ENCODE results near the gene ZNF300. TPM values are rescaled to one million over a fixed set of nuclear protein-coding genes. Genes with fewer than 3 reads are reported as not detected.
A peak's percentile ranks its signal among the peaks of the same experiment; 100 is the strongest.
"Not testable (repeated sequence)": the region's sequence is repeated elsewhere in the genome, so short reads cannot be mapped to it uniquely, and the experiment has no call there.

ZNF300 gene
- total RNA-seq, 1 donor from 2014 or later = 18.6 TPM

DNA sequence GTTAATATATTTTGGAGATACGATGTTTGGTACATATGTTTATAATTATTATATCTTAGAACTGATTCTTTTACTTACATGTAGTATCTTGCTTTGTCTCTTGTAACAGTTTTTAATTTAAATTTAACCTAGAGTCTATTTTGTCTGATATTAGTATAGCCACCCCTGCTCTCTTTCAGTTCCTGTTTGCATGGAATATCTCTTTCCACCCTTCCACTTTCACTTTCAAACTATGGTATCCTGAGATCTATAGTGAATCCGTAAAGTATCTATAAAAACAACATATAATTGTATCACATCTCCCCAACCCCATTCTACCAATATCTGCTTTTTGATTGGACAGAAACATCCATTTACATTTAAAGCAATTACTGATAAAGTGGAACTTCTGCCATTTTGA is 51.2 kb downstream of the ZNF300 start:
- TF ChIP-seq, protein P1, sequence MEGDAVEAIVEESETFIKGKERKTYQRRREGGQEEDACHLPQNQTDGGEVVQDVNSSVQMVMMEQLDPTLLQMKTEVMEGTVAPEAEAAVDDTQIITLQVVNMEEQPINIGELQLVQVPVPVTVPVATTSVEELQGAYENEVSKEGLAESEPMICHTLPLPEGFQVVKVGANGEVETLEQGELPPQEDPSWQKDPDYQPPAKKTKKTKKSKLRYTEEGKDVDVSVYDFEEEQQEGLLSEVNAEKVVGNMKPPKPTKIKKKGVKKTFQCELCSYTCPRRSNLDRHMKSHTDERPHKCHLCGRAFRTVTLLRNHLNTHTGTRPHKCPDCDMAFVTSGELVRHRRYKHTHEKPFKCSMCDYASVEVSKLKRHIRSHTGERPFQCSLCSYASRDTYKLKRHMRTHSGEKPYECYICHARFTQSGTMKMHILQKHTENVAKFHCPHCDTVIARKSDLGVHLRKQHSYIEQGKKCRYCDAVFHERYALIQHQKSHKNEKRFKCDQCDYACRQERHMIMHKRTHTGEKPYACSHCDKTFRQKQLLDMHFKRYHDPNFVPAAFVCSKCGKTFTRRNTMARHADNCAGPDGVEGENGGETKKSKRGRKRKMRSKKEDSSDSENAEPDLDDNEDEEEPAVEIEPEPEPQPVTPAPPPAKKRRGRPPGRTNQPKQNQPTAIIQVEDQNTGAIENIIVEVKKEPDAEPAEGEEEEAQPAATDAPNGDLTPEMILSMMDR (IDR thresholded peaks at IDR 0.05; ENCODE audit: unreplicated experiment) = no peak
- no peaks in the 10 kb centered on the region for H3K36me3 Mint-ChIP-seq (ENCODE audit: insufficient read depth)
- peaks cover 30% of the 10 kb centered on the region for H3K27me3 Mint-ChIP-seq
- H3K27ac Mint-ChIP-seq = no peak overlapping the region
- H3K4me1 Mint-ChIP-seq (ENCODE audit: low read depth) = no peaks in the 10 kb centered on the region
- no peak overlapping the region for H3K4me3 Mint-ChIP-seq (ENCODE audit: low read depth)
- no peak for DNase-seq (ENCODE audit: low spot score, unreplicated experiment)
- H3K9me3 Mint-ChIP-seq (ENCODE audit: low read depth) = no peaks in the 10 kb centered on the region

- no peaks in the 10 kb centered on the region for H3K9me3 Mint-ChIP-seq (ENCODE audit: low read depth)
- TF ChIP-seq, protein P1 (IDR thresholded peaks at IDR 0.05; ENCODE audit: unreplicated experiment) = no peak
- no peak overlapping the region for H3K4me3 Mint-ChIP-seq (ENCODE audit: low read depth)
- H3K27me3 Mint-ChIP-seq = peaks cover 34% of the 10 kb centered on the region
- no peaks in the 10 kb centered on the region for H3K36me3 Mint-ChIP-seq (ENCODE audit: insufficient read depth)
- H3K4me1 Mint-ChIP-seq (ENCODE audit: low read depth) = no peaks in the 10 kb centered on the region
- no peak for DNase-seq (ENCODE audit: low spot score, unreplicated experiment)
- H3K27ac Mint-ChIP-seq = no peak overlapping the region
Measured at GRCh38 chr5:150851039-150851438, 53.7 kb downstream of the ZNF300 start.

GRCh38 chr5:150848271-150848670 is 56.5 kb downstream of the ZNF300 start:
- peaks cover 28% of the 10 kb centered on the region for H3K27me3 Mint-ChIP-seq
- H3K4me3 Mint-ChIP-seq (ENCODE audit: low read depth) = no peak overlapping the region
- H3K27ac Mint-ChIP-seq = no peak overlapping the region
- H3K36me3 Mint-ChIP-seq (ENCODE audit: insufficient read depth) = no peaks in the 10 kb centered on the region
- no peaks in the 10 kb centered on the region for H3K4me1 Mint-ChIP-seq (ENCODE audit: low read depth)
- H3K9me3 Mint-ChIP-seq (ENCODE audit: low read depth) = no peaks in the 10 kb centered on the region
- TF ChIP-seq, protein P1 (IDR thresholded peaks at IDR 0.05; ENCODE audit: unreplicated experiment) = no peak
- DNase-seq (ENCODE audit: low spot score, unreplicated experiment) = no peak

DNA sequence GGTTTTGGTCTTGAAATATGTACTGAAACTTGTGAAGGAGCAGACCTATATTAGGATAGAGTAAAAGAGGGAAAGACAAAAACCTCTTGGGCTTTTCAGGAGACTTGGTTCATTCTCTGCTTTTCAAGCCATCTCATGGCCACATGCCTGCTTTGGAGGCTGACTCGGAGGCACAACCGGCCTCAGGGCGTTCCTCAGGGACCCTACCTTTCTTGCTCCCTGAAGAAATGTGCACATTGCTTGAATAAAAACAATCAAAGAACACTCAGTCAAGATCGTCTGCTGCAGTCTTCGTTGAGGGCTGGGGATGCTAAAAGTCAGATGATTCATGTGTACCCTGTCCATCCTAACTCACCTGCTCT is 57.5 kb downstream of the ZNF300 start:
- no peaks in the 10 kb centered on the region for H3K36me3 Mint-ChIP-seq (ENCODE audit: insufficient read depth)
- no peak overlapping the region for H3K27ac Mint-ChIP-seq
- H3K27me3 Mint-ChIP-seq = peaks cover 24% of the 10 kb centered on the region
- DNase-seq (ENCODE audit: low spot score, unreplicated experiment) = no peak
- H3K4me1 Mint-ChIP-seq (ENCODE audit: low read depth) = no peaks in the 10 kb centered on the region
- no peak overlapping the region for H3K4me3 Mint-ChIP-seq (ENCODE audit: low read depth)
- no peaks in the 10 kb centered on the region for H3K9me3 Mint-ChIP-seq (ENCODE audit: low read depth)
- TF ChIP-seq, protein P1 (IDR thresholded peaks at IDR 0.05; ENCODE audit: unreplicated experiment) = no peak

- peak; percentile 14 for DNase-seq (ENCODE audit: low spot score, unreplicated experiment)
- Mint-ChIP-seq H3K9me3 (ENCODE audit: low read depth) (no peaks in the 10 kb centered on the region), H3K27me3 (peaks cover 19% of the 10 kb centered on the region), H3K36me3 (ENCODE audit: insufficient read depth) (no peaks in the 10 kb centered on the region), H3K4me3 (ENCODE audit: low read depth) (no peak overlapping the region), H3K27ac (no peak overlapping the region), H3K4me1 (ENCODE audit: low read depth) (no peaks in the 10 kb centered on the region)
- TF ChIP-seq, protein P1 (IDR thresholded peaks at IDR 0.05; ENCODE audit: unreplicated experiment) = peak; percentile 69
Measured at GRCh38 chr5:150846654-150847333, 58.0 kb downstream of the ZNF300 start.

DNA sequence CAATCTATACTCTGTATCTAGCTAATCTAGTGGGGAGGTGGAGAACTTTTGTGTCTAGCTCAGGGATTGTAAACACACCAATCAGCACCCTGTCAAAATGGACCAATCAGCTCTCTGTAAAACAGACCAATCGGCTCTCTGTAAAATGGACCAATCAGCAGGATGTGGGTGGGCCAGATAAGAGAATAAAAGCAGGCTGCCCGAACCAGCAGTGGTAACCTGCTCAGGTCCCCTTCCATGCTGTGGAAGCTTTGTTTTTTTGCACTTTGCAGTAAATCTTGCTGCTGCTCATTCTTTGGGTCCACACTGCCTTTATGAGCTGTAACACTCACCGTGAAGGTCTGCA is 58.5 kb downstream of the ZNF300 start, which contains the start of gene IRGM:
Gene IRGM (plus strand): TSS at position 214 of the 346 bp plus-strand sequence. CDS start 1,603 bp downstream, outside the sequence.
- not testable (repeated sequence) for DNase-seq (ENCODE audit: low spot score, unreplicated experiment); H3K27ac Mint-ChIP-seq; H3K4me3 Mint-ChIP-seq (ENCODE audit: low read depth); H3K36me3 Mint-ChIP-seq (ENCODE audit: insufficient read depth); H3K9me3 Mint-ChIP-seq (ENCODE audit: low read depth); H3K4me1 Mint-ChIP-seq (ENCODE audit: low read depth)
- peaks cover 20% of the 10 kb centered on the region for H3K27me3 Mint-ChIP-seq

DNA sequence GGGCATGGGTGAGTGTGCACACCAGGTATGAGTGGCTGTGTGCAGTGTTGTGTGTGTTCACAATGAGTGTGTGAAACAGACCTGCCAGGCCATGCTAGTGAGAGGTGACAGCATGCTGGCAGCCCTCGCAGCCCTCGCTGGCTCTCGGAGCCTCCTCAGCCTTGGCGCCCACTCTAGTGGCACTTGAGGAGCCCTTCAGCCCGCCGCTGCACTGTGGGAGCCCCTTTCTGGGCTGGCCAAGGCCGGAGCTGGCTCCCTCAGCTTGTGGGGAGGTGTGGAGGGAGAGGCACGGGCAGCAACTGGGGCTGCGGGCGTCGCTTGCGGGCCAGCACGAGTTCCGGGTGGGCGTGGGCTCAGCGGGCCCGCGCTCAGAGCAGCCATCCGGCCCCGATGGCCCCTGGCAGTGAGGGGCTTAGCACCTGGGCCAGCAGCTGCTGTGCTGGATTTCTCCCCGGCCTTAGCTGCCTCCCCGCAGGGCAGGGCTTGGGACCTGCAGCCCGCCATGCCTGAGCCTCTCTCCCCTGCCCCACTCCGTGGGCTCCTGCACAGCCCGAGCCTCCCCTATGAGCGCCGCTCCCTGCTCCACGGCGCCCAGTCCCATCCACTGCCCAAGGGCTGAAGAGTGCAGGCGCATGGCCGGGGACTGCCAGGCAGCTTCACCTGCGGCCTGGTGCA is 59.5 kb downstream of the ZNF300 start:
- H3K9me3 Mint-ChIP-seq (ENCODE audit: low read depth); DNase-seq (ENCODE audit: low spot score, unreplicated experiment); H3K4me1 Mint-ChIP-seq (ENCODE audit: low read depth); H3K27ac Mint-ChIP-seq; H3K36me3 Mint-ChIP-seq (ENCODE audit: insufficient read depth); H3K4me3 Mint-ChIP-seq (ENCODE audit: low read depth): not testable (repeated sequence)
- peaks cover 20% of the 10 kb centered on the region for H3K27me3 Mint-ChIP-seq

Measured in progenitor cell of endocrine pancreas (in vitro differentiated cells).